GM06990 (cell line): ENCODE results near the gene NDUFA1.
A peak's percentile ranks its signal among the peaks of the same experiment; 100 is the strongest.

Experiments used
- DNase-seq: peaks from one replicate; pipeline ENCODE4 v3.0.0-alpha.2; 2011; ENCODE audit not compliant: insufficient read length; ENCODE audit errors: extremely low read depth
- H3K27me3 ChIP-seq: replicated peaks from 2 replicates; pipeline ENCODE4 v1.6.0; 2011; ENCODE audit warnings: low read length; ENCODE audit not compliant: control insufficient read depth, insufficient read depth
- H3K36me3 ChIP-seq: 2 replicates; pipeline ENCODE4 v1.5.1; 2011; ENCODE audit warnings: low read length; ENCODE audit not compliant: control insufficient read depth, insufficient read depth
- H3K4me3 ChIP-seq: replicated peaks from 2 replicates; pipeline ENCODE4 v1.5.1; 2011; ENCODE audit warnings: low read depth, mild to moderate bottlenecking, control low read depth, low read length
- TF ChIP-seq, protein P1 (sequence below): IDR thresholded peaks from 2 replicates; pipeline ENCODE4 v1.5.1; 2011; ENCODE audit warnings: low read length, control low read depth, mild to moderate bottlenecking, inconsistent platforms; ENCODE audit not compliant: insufficient read depth, poor library complexity, severe bottlenecking

NDUFA1 gene

DNA sequence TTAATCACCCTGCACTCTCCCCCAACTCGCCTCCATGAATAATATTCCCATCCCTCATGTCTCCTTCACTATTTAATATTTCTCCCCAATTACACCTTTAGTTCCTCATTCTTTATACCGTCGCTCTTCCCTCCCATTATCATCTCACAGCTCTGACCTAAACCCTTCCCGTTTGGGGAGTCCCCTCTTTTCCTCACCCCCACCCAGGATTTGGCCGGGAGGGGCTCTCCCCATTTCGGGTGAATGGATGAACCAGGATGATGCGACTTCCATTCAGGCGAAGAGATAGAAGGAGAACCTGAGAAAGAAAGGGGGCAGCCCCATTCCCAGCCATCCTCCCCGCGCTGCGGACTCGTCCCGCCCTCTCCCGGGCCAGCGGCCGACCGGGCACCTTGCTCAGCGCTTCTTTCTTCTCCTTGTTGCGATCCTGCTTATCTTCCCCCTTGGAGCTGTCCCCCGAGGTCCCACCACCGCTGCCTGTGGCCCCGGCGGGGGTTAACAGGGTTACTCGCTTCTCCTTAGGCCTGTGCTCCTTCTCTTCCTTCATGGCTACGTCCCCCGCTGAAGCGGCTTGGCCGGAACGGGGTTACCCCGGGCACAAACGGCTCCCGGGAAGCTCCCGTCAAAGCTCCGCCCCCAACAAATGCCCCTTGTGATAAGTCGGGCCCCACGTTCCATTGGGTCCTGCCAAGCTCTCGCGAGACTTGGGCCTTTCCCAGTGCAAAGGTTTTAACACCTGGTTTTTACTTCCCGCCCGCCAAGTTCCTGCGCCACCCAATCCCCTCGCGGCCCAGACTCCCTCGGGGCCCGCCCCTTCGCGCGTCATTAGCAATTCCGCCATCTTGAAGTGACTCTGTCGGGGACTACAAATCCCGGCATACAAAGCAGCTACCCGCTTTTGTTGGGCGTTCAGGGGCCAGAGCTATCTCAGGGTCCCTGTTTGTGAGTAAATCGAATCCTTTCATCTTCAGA lies 19.0 kb upstream of the NDUFA1 start, which contains the start of gene UPF3B:
Gene UPF3B, minus strand, starts transcription at position 582 of the 972 bp plus-strand sequence. Its CDS starts 35 bp downstream, at position 547.
- TF ChIP-seq, protein P1, sequence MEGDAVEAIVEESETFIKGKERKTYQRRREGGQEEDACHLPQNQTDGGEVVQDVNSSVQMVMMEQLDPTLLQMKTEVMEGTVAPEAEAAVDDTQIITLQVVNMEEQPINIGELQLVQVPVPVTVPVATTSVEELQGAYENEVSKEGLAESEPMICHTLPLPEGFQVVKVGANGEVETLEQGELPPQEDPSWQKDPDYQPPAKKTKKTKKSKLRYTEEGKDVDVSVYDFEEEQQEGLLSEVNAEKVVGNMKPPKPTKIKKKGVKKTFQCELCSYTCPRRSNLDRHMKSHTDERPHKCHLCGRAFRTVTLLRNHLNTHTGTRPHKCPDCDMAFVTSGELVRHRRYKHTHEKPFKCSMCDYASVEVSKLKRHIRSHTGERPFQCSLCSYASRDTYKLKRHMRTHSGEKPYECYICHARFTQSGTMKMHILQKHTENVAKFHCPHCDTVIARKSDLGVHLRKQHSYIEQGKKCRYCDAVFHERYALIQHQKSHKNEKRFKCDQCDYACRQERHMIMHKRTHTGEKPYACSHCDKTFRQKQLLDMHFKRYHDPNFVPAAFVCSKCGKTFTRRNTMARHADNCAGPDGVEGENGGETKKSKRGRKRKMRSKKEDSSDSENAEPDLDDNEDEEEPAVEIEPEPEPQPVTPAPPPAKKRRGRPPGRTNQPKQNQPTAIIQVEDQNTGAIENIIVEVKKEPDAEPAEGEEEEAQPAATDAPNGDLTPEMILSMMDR: no peak

DNA sequence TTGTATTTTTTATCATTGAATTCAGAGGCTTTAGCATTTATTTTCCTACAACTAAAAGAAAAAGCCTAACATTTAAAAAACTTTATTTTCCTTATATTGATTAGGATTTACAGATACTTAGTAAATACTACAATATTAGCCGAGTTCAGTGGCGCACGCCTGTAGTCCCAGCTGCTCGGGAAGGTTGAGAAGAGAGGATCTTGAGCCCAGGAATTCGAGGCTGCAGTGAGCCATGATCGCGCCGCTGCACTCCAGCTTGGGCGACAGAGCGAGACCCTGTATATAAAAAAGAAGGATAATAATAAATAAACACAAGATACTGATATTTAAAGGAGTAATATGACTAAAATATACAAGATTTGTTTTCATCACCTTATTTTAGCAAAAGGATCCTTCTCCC lies 18.2 kb upstream of the NDUFA1 start:
- H3K4me3 ChIP-seq: peak overlapping the region; percentile 4
- TF ChIP-seq, protein P1: no peak
- DNase-seq: no peak
- no peaks in the 10 kb centered on the region for H3K36me3 ChIP-seq
- H3K27me3 ChIP-seq: no peaks in the 10 kb centered on the region

More for the DNA sequence above, 19.0 kb upstream of the NDUFA1 start, which contains the start of gene UPF3B:
- Histone ChIP-seq H3K4me3 (peak within 1 kb of the TSS; percentile 79), H3K36me3 (no peaks in the 10 kb centered on the region), H3K27me3 (no peaks in the 10 kb centered on the region)
- DNase-seq: peak; percentile 95

DNA sequence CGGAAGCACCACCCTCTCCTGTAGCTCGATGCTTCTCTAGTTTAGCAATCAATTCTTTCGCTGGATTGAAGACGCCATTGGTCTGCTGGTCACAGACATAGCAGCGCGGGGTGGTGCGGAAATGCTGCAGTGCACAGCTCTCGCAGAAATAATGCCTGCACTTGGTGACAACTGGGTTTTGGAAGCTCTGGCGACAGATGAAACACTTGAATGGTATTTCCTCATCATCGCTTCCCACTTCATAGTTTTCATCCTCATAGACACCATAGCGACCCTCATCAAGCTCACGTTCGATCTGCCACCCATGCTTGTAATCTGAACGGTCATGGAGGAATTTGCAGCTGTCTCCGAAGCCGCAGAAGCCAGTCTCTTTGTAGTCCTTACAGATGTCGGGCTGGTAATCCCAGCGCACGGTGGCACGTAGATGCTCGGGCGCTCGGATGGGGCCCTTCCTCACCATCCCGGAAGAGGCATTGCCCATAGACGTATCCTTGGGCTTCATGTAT lies 953 bp upstream of the NDUFA1 start:
- H3K27me3 ChIP-seq: no peaks in the 10 kb centered on the region
- H3K36me3 ChIP-seq: no peaks in the 10 kb centered on the region
- H3K4me3 ChIP-seq: peak overlapping the region; percentile 79
- no peak for DNase-seq
- TF ChIP-seq, protein P1: no peak

- no peak for DNase-seq
- TF ChIP-seq, protein P1: no peak
- Histone ChIP-seq H3K36me3 (no peaks in the 10 kb centered on the region), H3K27me3 (no peaks in the 10 kb centered on the region), H3K4me3 (peak overlapping the region; percentile 79)
Measured at GRCh38 chrX:119871245-119871598, 410 bp upstream of the NDUFA1 start.

- Histone ChIP-seq H3K36me3 (no peaks in the 10 kb centered on the region), H3K4me3 (no peak overlapping the region), H3K27me3 (no peaks in the 10 kb centered on the region)
- TF ChIP-seq, protein P1: no peak
- DNase-seq: no peak
Measured at GRCh38 chrX:119878740-119879139, 7.1 kb downstream of the NDUFA1 start.
